Activated B cell treated with CpG ODN at 0.5 μM for 24 hours (primary cell): ENCODE data around the gene TRIM38. TPM values are rescaled to one million over a fixed set of nuclear protein-coding genes. Genes with fewer than 3 reads are reported as not detected.
"Not testable (repeated sequence)": the region's sequence is repeated elsewhere in the genome, so short reads cannot be mapped to it uniquely, and the experiment has no call there.

Source experiments
- ATAC-seq: fragments of 200-7000 bp; cut with Tn5 transposase; one replicate; pipeline ENCODE4 v1.10.0; 2021; ENCODE audit warnings: low read depth, mild to moderate bottlenecking, moderate library complexity
- CTCF ChIA-PET: fragments of 350-600 bp; sonication (Branson Sonifier 250); formaldehyde crosslinking; loops from one replicate; lab custom pipeline; 2021; ENCODE audit warnings: antibody characterized with exemption; lab: Charles Lee
- POLR2A ChIA-PET: fragments of 350-600 bp; sonication (Branson Sonifier 250); formaldehyde crosslinking; loops from one replicate; lab custom pipeline; 2021; ENCODE audit warnings: antibody characterized with exemption; lab: Charles Lee
- DNase-seq: peaks from one replicate; pipeline ENCODE4 v3.0.0; 2022
- H3K27ac Mint-ChIP-seq: one replicate; pipeline ENCODE4 v1.8.0; 2020; ENCODE audit warnings: mixed read lengths
- H3K27me3 Mint-ChIP-seq: one replicate; pipeline ENCODE4 v1.8.0; 2021; ENCODE audit warnings: mixed read lengths
- H3K36me3 Mint-ChIP-seq: one replicate; pipeline ENCODE4 v1.8.0; 2021; ENCODE audit warnings: low read depth, mixed read lengths
- H3K4me1 Mint-ChIP-seq: one replicate; pipeline ENCODE4 v1.8.0; 2021; ENCODE audit warnings: mixed read lengths
- H3K4me3 Mint-ChIP-seq: one replicate; pipeline ENCODE4 v1.8.0; 2020; ENCODE audit warnings: mild to moderate bottlenecking, mixed read lengths
- H3K9me3 Mint-ChIP-seq: one replicate; pipeline ENCODE4 v1.8.0; 2020; ENCODE audit warnings: mixed read lengths
- CTCF ChIP-seq: fragments of 200-600 bp; IDR thresholded peaks from one replicate; pipeline ENCODE4 v1.8.0; 2022; ENCODE audit warnings: antibody characterized with exemption, mild to moderate bottlenecking
- intact Hi-C: fragments of 100-400 bp; cut with micrococcal nuclease; formaldehyde crosslinking; loops from one replicate; pipeline ENCODE4 v1.15.1; 2024
- total RNA-seq: library from RNA; stranded (reverse); gene quantifications from 2 replicates; pipeline ENCODE4 v1.2.3, GENCODE V29; 2022

Gene TRIM38
- total RNA-seq, 1 donor from 2014 or later, result 36.8 TPM

GRCh38 chr6:26009817-26010216, 47.2 kb downstream of the TRIM38 start:
- no peak for ATAC-seq
- no peak for DNase-seq
- POLR2A ChIA-PET, result interaction anchor here (3.3 kb wide), 1 partner anchor 11 kb away, joined by 16 read pairs; a partner anchor contains a TSS
- no peak overlapping the region for H3K4me3 Mint-ChIP-seq
- CTCF ChIA-PET, result interaction anchor here (0.8 to 1.1 kb wide), 2 partner anchors 8 to 17 kb away, joined by 4 to 6 read pairs; no protein-coding TSS in a partner anchor
- H3K9me3 Mint-ChIP-seq, result no peaks in the 10 kb centered on the region
- H3K27me3 Mint-ChIP-seq, result no peaks in the 10 kb centered on the region
- H3K36me3 Mint-ChIP-seq, result no peaks in the 10 kb centered on the region
- intact Hi-C loops, result no loop called here
- no peaks in the 10 kb centered on the region for H3K4me1 Mint-ChIP-seq
- no peak overlapping the region for H3K27ac Mint-ChIP-seq
- TF ChIP-seq CTCF, result no peak

- no peaks in the 10 kb centered on the region for H3K9me3 Mint-ChIP-seq
- no peak overlapping the region for H3K4me3 Mint-ChIP-seq
- ChIA-PET POLR2A (interaction anchor here (3.3 kb wide), 1 partner anchor 9 kb away, joined by 16 read pairs; a partner anchor contains a TSS), CTCF (interaction anchor here (1.5 kb wide), 1 partner anchor 8 kb away, joined by 3 read pairs; a partner anchor contains a TSS)
- no peaks in the 10 kb centered on the region for H3K27me3 Mint-ChIP-seq
- ATAC-seq, result no peak
- H3K4me1 Mint-ChIP-seq, result no peaks in the 10 kb centered on the region
- intact Hi-C loops, result no loop called here
- no peak for DNase-seq
- H3K36me3 Mint-ChIP-seq, result no peaks in the 10 kb centered on the region
- TF ChIP-seq CTCF, result no peak
- H3K27ac Mint-ChIP-seq, result no peak overlapping the region
Observed at GRCh38 chr6:26012061-26012460, 49.5 kb downstream of the TRIM38 start.

GRCh38 chr6:26014386-26014785, 51.8 kb downstream of the TRIM38 start:
- H3K4me1 Mint-ChIP-seq, result peaks cover 10% of the 10 kb centered on the region
- ATAC-seq, H3K4me3 Mint-ChIP-seq, H3K36me3 Mint-ChIP-seq, POLR2A ChIA-PET, H3K27me3 Mint-ChIP-seq, intact Hi-C loops, H3K27ac Mint-ChIP-seq, H3K9me3 Mint-ChIP-seq, DNase-seq: not testable (repeated sequence)
- CTCF ChIA-PET, result interaction anchor here (0.6 to 1.0 kb wide), 2 partner anchors 10 to 81 kb away, joined by 4 to 5 read pairs; no protein-coding TSS in a partner anchor

- ChIA-PET POLR2A (interaction anchor here (0.6 to 3.3 kb wide), 12 partner anchors 8 to 1876 kb away, joined by 3 to 23 read pairs (median 4); partner anchors contain the start of genes HFE and TRIM38), CTCF (interaction anchor here (1.2 to 4.7 kb wide), 2 partner anchors 13 to 15 kb away, joined by 3 to 25 read pairs; no protein-coding TSS in a partner anchor)
- intact Hi-C loops, result no loop called here
- no peak for DNase-seq
- H3K4me3 Mint-ChIP-seq, result no peak overlapping the region
- ATAC-seq, result no peak
- TF ChIP-seq CTCF, result no peak
- no peaks in the 10 kb centered on the region for H3K27me3 Mint-ChIP-seq
- no peak overlapping the region for H3K27ac Mint-ChIP-seq
- peaks cover 11% of the 10 kb centered on the region for H3K36me3 Mint-ChIP-seq
- H3K9me3 Mint-ChIP-seq, result no peaks in the 10 kb centered on the region
- peaks cover 16% of the 10 kb centered on the region for H3K4me1 Mint-ChIP-seq
Observed at GRCh38 chr6:26016245-26016962, 53.8 kb downstream of the TRIM38 start.

GRCh38 chr6:26016963-26017631, 54.5 kb downstream of the TRIM38 start:
- ATAC-seq (no peak), DNase-seq (no peak)

More at GRCh38 chr6:26016963-26017631, 54.5 kb downstream of the TRIM38 start:
- H3K27ac Mint-ChIP-seq, result peak overlapping the region; percentile 35
- intact Hi-C loops, result no loop called here
- H3K9me3 Mint-ChIP-seq, result no peaks in the 10 kb centered on the region
- H3K27me3 Mint-ChIP-seq, result no peaks in the 10 kb centered on the region
- ChIA-PET CTCF (interaction anchor here (0.9 to 7.6 kb wide), 4 partner anchors 11 to 24 kb away, joined by 3 to 44 read pairs (median 14); no protein-coding TSS in a partner anchor), POLR2A (interaction anchor here (0.5 to 3.3 kb wide), 19 partner anchors 8 to 1876 kb away, joined by 3 to 23 read pairs (median 4); partner anchors contain the start of genes HFE and TRIM38)
- TF ChIP-seq CTCF, result no peak
- peaks cover 22% of the 10 kb centered on the region for H3K4me1 Mint-ChIP-seq
- H3K4me3 Mint-ChIP-seq, result peak overlapping the region; percentile 63
- H3K36me3 Mint-ChIP-seq, result peaks cover 16% of the 10 kb centered on the region
